ENCODE results near the gene OSBPL5. TPM values are rescaled to one million over a fixed set of nuclear protein-coding genes. Genes with fewer than 3 reads are reported as not detected.

Gene OSBPL5
- total RNA-seq, 2 donors from 2014 or later: 34.0 to 69.5 TPM

- H3K4me3 ChIP-seq: no peak overlapping the region
- H3K27ac ChIP-seq: no peak overlapping the region
- TF ChIP-seq CTCF (IDR thresholded peaks at IDR 0.05): no peak
- H3K36me3 ChIP-seq: no peaks in the 10 kb centered on the region
- DNase-seq: no peak
- H3K4me1 ChIP-seq: no peaks in the 10 kb centered on the region
- H3K27me3 ChIP-seq: no peaks in the 10 kb centered on the region
- no peaks in the 10 kb centered on the region for H3K9me3 ChIP-seq
- intact Hi-C loops (cut with DNase I): no loop called here
- H3K9ac ChIP-seq (ENCODE audit: low read depth in 2 of 2, low read length in 2 of 2): no peak overlapping the region
Measured at GRCh38 chr11:3109434-3109833, 55.7 kb downstream of the OSBPL5 start.

- Histone ChIP-seq H3K9me3 (no peaks in the 10 kb centered on the region), H3K9ac (ENCODE audit: low read depth in 2 of 2, low read length in 2 of 2) (no peak overlapping the region), H3K36me3 (no peaks in the 10 kb centered on the region), H3K4me1 (no peaks in the 10 kb centered on the region), H3K27me3 (no peaks in the 10 kb centered on the region), H3K4me3 (no peak overlapping the region), H3K27ac (no peak overlapping the region)
- DNase-seq: no peak
- intact Hi-C loops (cut with DNase I): no loop called here
- no peak for TF ChIP-seq CTCF (IDR thresholded peaks at IDR 0.05)
Measured at GRCh38 chr11:3108183-3108721, 56.9 kb downstream of the OSBPL5 start.

- peak; percentile 16 for DNase-seq
- no peaks in the 10 kb centered on the region for H3K36me3 ChIP-seq
Measured at GRCh38 chr11:3107608-3108182, 57.4 kb downstream of the OSBPL5 start.

GRCh38 chr11:3106736-3107524 is 58.2 kb downstream of the OSBPL5 start:
- DNase-seq: peak; percentile 14
- Histone ChIP-seq H3K27me3 (no peaks in the 10 kb centered on the region), H3K9me3 (no peaks in the 10 kb centered on the region), H3K36me3 (no peaks in the 10 kb centered on the region), H3K9ac (ENCODE audit: low read depth in 2 of 2, low read length in 2 of 2) (no peak overlapping the region), H3K27ac (no peak overlapping the region), H3K4me1 (no peaks in the 10 kb centered on the region), H3K4me3 (no peak overlapping the region)
- intact Hi-C loops (cut with DNase I): no loop called here
- no peak for TF ChIP-seq CTCF (IDR thresholded peaks at IDR 0.05)

More at GRCh38 chr11:3107608-3108182, 57.4 kb downstream of the OSBPL5 start:
- Histone ChIP-seq H3K4me1 (no peaks in the 10 kb centered on the region), H3K4me3 (no peak overlapping the region), H3K27me3 (no peaks in the 10 kb centered on the region), H3K27ac (no peak overlapping the region), H3K9ac (ENCODE audit: low read depth in 2 of 2, low read length in 2 of 2) (no peak overlapping the region), H3K9me3 (no peaks in the 10 kb centered on the region)
- no peak for TF ChIP-seq CTCF (IDR thresholded peaks at IDR 0.05)
- intact Hi-C loops (cut with DNase I): no loop called here

- TF ChIP-seq CTCF (IDR thresholded peaks at IDR 0.05): no peak
Measured at GRCh38 chr11:3105791-3106735, 59.0 kb downstream of the OSBPL5 start.

More at GRCh38 chr11:3105791-3106735, 59.0 kb downstream of the OSBPL5 start:
- H3K27me3 ChIP-seq: no peaks in the 10 kb centered on the region
- intact Hi-C loops (cut with DNase I): no loop called here
- H3K4me3 ChIP-seq: no peak overlapping the region
- no peaks in the 10 kb centered on the region for H3K4me1 ChIP-seq
- peak; percentile 16 for DNase-seq
- H3K9ac ChIP-seq (ENCODE audit: low read depth in 2 of 2, low read length in 2 of 2): no peak overlapping the region
- H3K36me3 ChIP-seq: no peaks in the 10 kb centered on the region
- H3K27ac ChIP-seq: no peak overlapping the region
- H3K9me3 ChIP-seq: no peaks in the 10 kb centered on the region

All from colonic mucosa (tissue), 4 donors.